Transverse colon (tissue), 4 donors: ENCODE data around the gene ZNF526. TPM values are rescaled to one million over a fixed set of nuclear protein-coding genes. Genes with fewer than 3 reads are reported as not detected.

Experiments
- DNase-seq: peaks from one replicate; pipeline ENCODE4 v3.0.0-alpha.2; 2019
- H3K27ac ChIP-seq, 4 donors: fragments of 200-600 bp; sonication (generic); 2 replicates each; pipeline ENCODE4 v1.5.1; 2016 to 2018; ENCODE audit warnings: inconsistent platforms in 4 of 4
- H3K27me3 ChIP-seq: fragments of 200-600 bp; sonication (generic); 2 replicates; pipeline ENCODE4 v1.5.1; 2017; ENCODE audit warnings: inconsistent platforms
- H3K36me3 ChIP-seq, 4 donors: fragments of 200-600 bp; sonication (generic); 2 replicates each; pipeline ENCODE4 v1.5.1; 2017 to 2019; ENCODE audit warnings: inconsistent platforms in 4 of 4
- H3K4me1 ChIP-seq, 4 donors: fragments of 200-600 bp; sonication (generic); 2 replicates each; pipeline ENCODE4 v1.5.1; 2017 to 2020; ENCODE audit warnings: inconsistent platforms in 4 of 4
- H3K4me3 ChIP-seq, 4 donors: fragments of 200-600 bp; sonication (generic); 1 replicate in 1 of 4; 2 replicates in 3 of 4; pipeline versions ENCODE4 v1.5.1 to v1.6.1; 2017 to 2019; ENCODE audit warnings: inconsistent platforms in 4 of 4
- H3K9me3 ChIP-seq, 2 donors: fragments of 200-600 bp; sonication (generic); 2 replicates each; pipeline ENCODE4 v1.5.1; 2017 to 2019; ENCODE audit warnings: inconsistent platforms in 2 of 2
- CTCF ChIP-seq, 5 experiments: fragments of 200-600 bp in 3 of 5; fragments of 450-650 bp in 2 of 5; sonication (generic) in 3 of 5; IDR thresholded peaks; 1 replicate in 2 of 5; 2 replicates in 3 of 5; pipeline ENCODE4 v1.5.1; 2016 to 2017; ENCODE audit warnings: antibody characterized with exemption in 5 of 5, inconsistent platforms in 3 of 5, mild to moderate bottlenecking in 2 of 5, moderate library complexity in 1 of 5
- EP300 ChIP-seq: sonication (generic); formaldehyde crosslinking; IDR thresholded peaks from one replicate; pipeline ENCODE4 v1.6.1; 2017; ENCODE audit warnings: antibody characterized with exemption, low read depth
- POLR2A ChIP-seq: fragments of 450-650 bp; IDR thresholded peaks from one replicate; pipeline ENCODE4 v1.6.1; 2016; ENCODE audit warnings: antibody characterized with exemption, mild to moderate bottlenecking, moderate library complexity
- POLR2AphosphoS5 ChIP-seq, 3 donors: sonication (generic); formaldehyde crosslinking; IDR thresholded peaks; one replicate each; pipeline ENCODE4 v1.6.1; 2016; ENCODE audit warnings: antibody characterized with exemption in 3 of 3
- WGBS, 2 donors: methylation state at CpG; one replicate each; pipeline ENCODE4 v1.1.5; 2018; ENCODE audit warnings: low coverage in 1 of 2; 5-methylcytosine and 5-hydroxymethylcytosine counted together
- in situ Hi-C, 4 donors: fragments of 200-750 bp; cut with MboI; loops; one replicate each; pipeline versions ENCODE4 v1.15.0 to v1.15.1; 2017; ENCODE audit warnings: low sequenced_read_pairs in 3 of 4, low pct_ligation_motif_present in 1 of 4, low pct_unique_long_range_greater_than_20kb in 1 of 4
- intact Hi-C: fragments of 100-400 bp; cut with DNase I; formaldehyde crosslinking; loops from one replicate; pipeline ENCODE4 v1.15.1; 2023; ENCODE audit warnings: low total_unique reads
- total RNA-seq, 4 donors: library from RNA; depleted of rRNA; stranded (reverse); fragments of >200 nt; gene quantifications; one replicate each; pipeline ENCODE4 v1.1.0, GENCODE V29; 2016

The ZNF526 gene
- total RNA-seq, 4 donors from 2014 or later, result 6.4 to 19.5 (median 6.8) TPM

GRCh38 chr19:42176990-42177685, 43.0 kb upstream of the ZNF526 start:
- DNase-seq, result peak; percentile 66
- peak in 4 of 5 experiments; percentile 20 to 41 (median 28) for TF ChIP-seq CTCF (IDR thresholded peaks at IDR 0.05)
- no peak for TF ChIP-seq POLR2A
- in situ Hi-C loops, result no loop called here
- Histone ChIP-seq H3K4me3 (peak overlapping the region in 3 of 4 donors; percentile 40 to 59 (median 42)), H3K9me3 (no peaks in the 10 kb centered on the region), H3K27ac (no peak overlapping the region), H3K27me3 (peaks cover 88% of the 10 kb centered on the region), H3K36me3 (no peaks in the 10 kb centered on the region), H3K4me1 (peaks cover 6 to 19% (median 16%) of the 10 kb centered on the region in 4 donors)
- intact Hi-C loops, result loop anchor here (2.0 kb wide), 1 partner anchor 78 kb away; the partner anchor contains the start of gene ERF
- 3 to 4% methylated on average over 11 to 20 of the region's 66 CpGs for WGBS, 2 donors

- H3K9me3 ChIP-seq, result no peaks in the 10 kb centered on the region
- WGBS, 2 donors, result 24 to 32% methylated on average over 3 of the region's 3 CpGs
- no peak overlapping the region for H3K27ac ChIP-seq
- TF ChIP-seq EP300 (no peak), POLR2AphosphoS5 (IDR thresholded peaks at IDR 0.05) (no peak), POLR2A (no peak), CTCF (IDR thresholded peaks at IDR 0.05) (no peak)
- H3K4me1 ChIP-seq, result peaks cover 6 to 19% (median 16%) of the 10 kb centered on the region in 4 donors
- in situ Hi-C loops (no loop called here), intact Hi-C loops (loop anchor here (2.0 kb wide), 1 partner anchor 77 kb away; the partner anchor contains the start of gene ERF)
- H3K4me3 ChIP-seq, result no peak overlapping the region
- DNase-seq, result no peak
- H3K27me3 ChIP-seq, result peaks cover 93% of the 10 kb centered on the region
- H3K36me3 ChIP-seq, result no peaks in the 10 kb centered on the region
Measured at GRCh38 chr19:42177686-42178019, 42.5 kb upstream of the ZNF526 start.

GRCh38 chr19:42178791-42179674, 41.1 kb upstream of the ZNF526 start:
- TF ChIP-seq CTCF (IDR thresholded peaks at IDR 0.05) (peak in 1 of 5 experiments; percentile 9), EP300 (no peak), POLR2AphosphoS5 (IDR thresholded peaks at IDR 0.05) (no peak), POLR2A (no peak)
- H3K27ac ChIP-seq, result no peak overlapping the region
- WGBS, 2 donors, result 16 to 33% methylated on average over 1 to 13 of the region's 13 CpGs
- no peaks in the 10 kb centered on the region for H3K9me3 ChIP-seq
- DNase-seq, result no peak
- H3K27me3 ChIP-seq, result peaks cover 85% of the 10 kb centered on the region
- intact Hi-C loops, result no loop called here
- in situ Hi-C loops, result no loop called here
- peaks cover 6 to 19% (median 16%) of the 10 kb centered on the region in 4 donors for H3K4me1 ChIP-seq
- H3K36me3 ChIP-seq, result no peaks in the 10 kb centered on the region
- H3K4me3 ChIP-seq, result no peak overlapping the region

- peak; percentile 87 to 91 (median 88) for TF ChIP-seq CTCF (IDR thresholded peaks at IDR 0.05)
- TF ChIP-seq POLR2A, result no peak
- TF ChIP-seq EP300, result no peak
- no peak for TF ChIP-seq POLR2AphosphoS5 (IDR thresholded peaks at IDR 0.05)
- Histone ChIP-seq H3K36me3 (no peaks in the 10 kb centered on the region), H3K4me3 (no peak overlapping the region), H3K9me3 (no peaks in the 10 kb centered on the region), H3K4me1 (peaks cover 0 to 21% (median 3%) of the 10 kb centered on the region in 4 donors), H3K27ac (no peak overlapping the region), H3K27me3 (peaks cover 32% of the 10 kb centered on the region)
- in situ Hi-C loops, result loop anchor here in 1 of 4 donors (10.0 kb wide), 1 partner anchor 50 kb away; the partner anchor contains the start of gene POU2F2
- intact Hi-C loops, result loop anchor here (2.0 kb wide), 1 partner anchor 52 kb away; the partner anchor contains the start of gene POU2F2
- peak; percentile 80 for DNase-seq
- 0% methylated on average over 1 of the region's 1 CpG; no CpG with 5 or more reads in 1 of the 2 donors for WGBS, 2 donors
Measured at GRCh38 chr19:42184401-42184861, 35.7 kb upstream of the ZNF526 start.
